Keratinocyte (primary cell): Measurements from ENCODE around the gene FBN1.

Experiments used
- CTCF ChIP-seq, 3 experiments: IDR thresholded peaks in 1 of 3; conservative IDR thresholded peaks in 1 of 3; optimal IDR thresholded peaks in 1 of 3; 2 replicates in 2 of 3; 3 replicates in 1 of 3; pipeline versions ENCODE3 to v1.5.1; 2011; ENCODE audit warnings: low read length in 3 of 3, mild to moderate bottlenecking in 3 of 3, moderate library complexity in 2 of 3, control low read depth in 1 of 3, inconsistent platforms in 1 of 3; ENCODE audit not compliant: insufficient read depth in 2 of 3; ENCODE audit errors: extremely low read depth in 1 of 3
- EZH2 ChIP-seq: IDR thresholded peaks from one replicate; pipeline ENCODE4 v1.6.1; 2012; ENCODE audit warnings: inconsistent platforms, mild to moderate bottlenecking, low read length, moderate library complexity

GRCh38 chr15:48664436-48664835 is 18.9 kb upstream of the FBN1 start:
- no peak for TF ChIP-seq EZH2
- TF ChIP-seq CTCF (optimal IDR thresholded peaks at IDR 0.05 in 1 of 3, IDR thresholded peaks at IDR 0.05 in 1 of 3, conservative IDR thresholded peaks at IDR 0.05 in 1 of 3; ENCODE audit: extremely low read depth in 1 of 3, insufficient read depth in 2 of 3, low read length in 3 of 3) = no peak
